NCI-H524 (cell line): ENCODE measurements around the gene NACC2.

Experiments
- DNase-seq, 2 experiments: peaks; one replicate each; lab custom pipeline; 2025; lab: John Stamatoyannopoulos, UW

The NACC2 gene

DNA sequence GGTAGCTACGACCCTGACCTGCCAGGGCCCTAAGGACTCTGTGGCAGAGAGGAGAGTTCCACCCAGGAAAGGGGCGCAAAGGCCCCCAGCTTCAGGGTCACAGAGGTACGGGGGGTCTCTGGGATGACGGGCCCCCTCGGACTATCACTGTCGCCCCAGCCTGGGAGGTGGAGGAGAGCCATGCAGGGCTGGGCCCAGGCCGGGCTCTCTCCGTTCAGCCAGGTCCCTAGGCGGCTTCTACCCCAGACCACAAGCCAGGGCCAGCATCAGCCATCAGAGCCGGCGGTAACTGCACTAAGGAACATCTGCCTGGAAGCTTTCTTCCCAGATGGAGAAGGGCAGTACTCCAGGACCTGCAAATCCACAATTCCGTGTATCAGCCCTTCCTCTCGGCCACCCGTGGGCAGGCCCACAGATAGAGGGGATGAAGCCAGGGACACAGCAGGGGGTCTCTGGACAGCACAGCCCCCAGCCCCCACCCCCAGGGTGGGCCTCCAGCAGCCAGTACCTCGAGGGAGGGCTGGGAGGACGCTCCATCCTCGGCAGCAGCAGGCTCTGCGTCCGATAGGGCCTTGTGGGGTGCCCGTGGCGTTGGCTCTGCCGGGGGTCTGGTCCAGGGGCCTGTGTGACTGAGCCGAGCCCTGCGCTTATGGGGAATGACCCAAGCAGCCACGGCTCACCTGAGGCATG is 38.4 kb downstream of the NACC2 start:
- no peak for DNase-seq

DNA sequence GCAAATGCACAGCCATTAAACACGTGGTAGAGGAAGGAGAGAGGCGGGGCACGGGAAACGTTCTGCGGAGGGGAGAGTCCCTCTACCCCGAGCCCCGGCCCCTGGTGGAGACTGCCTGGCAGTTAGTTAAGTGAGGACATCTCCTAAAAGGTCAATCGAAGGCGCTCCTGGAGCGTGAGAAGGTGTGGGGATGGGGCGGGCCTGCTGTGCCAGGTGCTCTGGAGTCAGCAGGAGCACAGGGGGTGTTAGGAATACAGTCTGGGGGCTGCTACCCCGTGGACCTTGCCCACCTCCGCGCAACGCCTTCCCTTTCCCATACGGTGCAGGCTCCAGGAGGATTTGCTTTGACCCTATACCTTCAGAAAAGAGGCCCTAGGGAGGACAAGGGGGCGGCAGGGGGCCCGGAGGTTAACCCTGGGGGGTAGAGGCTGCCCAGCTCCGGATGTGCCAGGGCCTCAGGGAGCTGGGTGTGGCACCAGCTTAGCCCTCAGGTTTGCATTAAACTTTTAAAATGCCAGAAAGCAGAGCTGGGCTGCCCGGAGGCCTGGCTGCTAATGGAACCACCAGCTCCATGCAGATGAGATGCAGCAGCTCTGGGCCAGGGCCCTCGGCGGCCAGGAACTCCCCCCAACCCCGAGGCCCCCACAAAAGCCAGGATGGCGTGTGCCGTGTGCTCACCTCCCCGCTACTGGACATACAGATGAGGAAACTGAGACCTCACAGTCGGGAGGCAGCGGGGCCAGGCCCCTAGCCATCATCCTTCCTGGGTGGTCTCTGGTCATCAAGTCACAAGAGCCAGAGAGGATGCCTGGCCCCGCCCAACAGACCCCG is 39.2 kb downstream of the NACC2 start:
- no peak for DNase-seq

DNA sequence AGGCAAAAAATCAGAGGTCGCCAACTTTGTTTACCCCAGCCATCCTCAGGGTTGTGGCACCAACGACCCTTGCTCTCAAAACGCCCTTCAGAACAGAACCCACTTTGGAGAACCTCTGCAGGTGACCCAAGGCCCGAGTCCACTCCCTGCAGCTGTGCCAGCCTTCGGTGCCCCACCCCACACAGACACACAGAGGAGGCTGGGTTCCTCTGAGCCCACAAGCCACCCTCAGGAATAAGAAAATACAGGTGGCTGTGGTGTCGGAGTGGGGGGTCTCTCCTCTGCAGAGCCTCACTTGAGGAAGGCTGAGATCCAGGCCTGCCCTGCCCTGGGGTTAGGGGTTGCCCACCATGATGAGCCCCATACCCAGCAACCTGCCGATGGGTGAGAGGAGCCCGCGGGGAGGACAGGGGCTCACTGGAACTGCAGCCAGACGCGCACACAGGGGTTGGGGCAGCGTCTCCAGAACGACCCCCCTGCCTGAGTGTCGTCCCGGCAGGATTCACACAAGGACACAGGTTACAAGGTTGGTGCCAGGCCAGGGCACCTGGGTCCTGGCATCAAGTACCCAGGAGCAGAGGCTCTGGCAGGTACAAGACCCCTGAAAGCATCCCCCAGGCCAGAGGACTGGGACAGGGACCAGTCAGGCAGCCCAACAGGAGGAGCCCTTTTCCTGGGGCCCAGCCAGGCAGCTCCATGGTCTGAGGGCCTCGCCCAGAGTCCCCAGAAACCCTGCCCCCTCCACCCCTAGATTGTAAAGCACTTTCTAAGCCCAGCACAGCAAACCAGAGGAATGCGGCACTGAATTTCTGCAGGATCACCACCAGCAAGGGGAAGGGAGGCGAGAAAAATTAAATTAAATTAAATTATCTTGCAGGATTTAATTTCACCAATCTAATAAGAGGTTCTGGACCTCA is 40.0 kb downstream of the NACC2 start:
- DNase-seq = no peak

DNA sequence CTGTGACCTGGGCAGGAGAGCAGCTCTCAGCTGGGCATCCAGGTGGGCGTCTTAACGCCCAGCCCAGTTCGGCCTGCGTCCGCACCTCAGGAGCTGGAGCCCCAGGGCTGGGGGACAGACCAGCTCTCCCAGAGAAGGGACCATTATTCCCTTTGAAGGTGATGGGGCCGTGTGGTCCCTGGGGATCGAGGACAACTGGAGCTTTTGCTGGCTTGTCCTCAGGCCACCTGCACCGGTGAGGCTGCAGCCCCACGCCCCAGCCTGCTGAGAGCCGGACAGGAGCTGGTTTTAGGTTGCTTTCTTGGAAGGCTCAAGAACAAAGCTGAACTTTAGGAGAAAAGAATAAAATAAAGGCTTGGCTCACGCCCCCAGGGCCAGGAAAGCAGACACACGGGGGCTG is 40.9 kb downstream of the NACC2 start:
- DNase-seq = no peak

DNA sequence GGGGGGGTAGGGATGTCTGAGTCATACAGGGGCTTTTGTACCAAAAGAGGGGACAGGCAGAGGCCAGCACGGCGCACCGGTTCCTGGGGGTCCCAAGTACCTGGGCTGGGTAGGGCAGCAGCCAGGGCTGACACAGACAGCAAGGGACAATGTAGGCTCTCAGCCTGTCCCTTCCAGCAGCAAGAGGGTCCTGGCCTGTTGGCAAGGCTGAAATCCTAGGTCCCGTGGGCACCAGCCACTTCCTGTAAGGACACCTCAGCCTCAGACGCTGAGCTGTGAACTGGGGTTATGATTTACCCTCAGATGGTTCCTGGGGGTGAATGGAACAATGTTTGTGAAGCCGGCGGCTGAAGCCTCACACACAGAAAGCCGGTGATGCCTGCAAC is 41.3 kb downstream of the NACC2 start:
- DNase-seq = no peak

DNA sequence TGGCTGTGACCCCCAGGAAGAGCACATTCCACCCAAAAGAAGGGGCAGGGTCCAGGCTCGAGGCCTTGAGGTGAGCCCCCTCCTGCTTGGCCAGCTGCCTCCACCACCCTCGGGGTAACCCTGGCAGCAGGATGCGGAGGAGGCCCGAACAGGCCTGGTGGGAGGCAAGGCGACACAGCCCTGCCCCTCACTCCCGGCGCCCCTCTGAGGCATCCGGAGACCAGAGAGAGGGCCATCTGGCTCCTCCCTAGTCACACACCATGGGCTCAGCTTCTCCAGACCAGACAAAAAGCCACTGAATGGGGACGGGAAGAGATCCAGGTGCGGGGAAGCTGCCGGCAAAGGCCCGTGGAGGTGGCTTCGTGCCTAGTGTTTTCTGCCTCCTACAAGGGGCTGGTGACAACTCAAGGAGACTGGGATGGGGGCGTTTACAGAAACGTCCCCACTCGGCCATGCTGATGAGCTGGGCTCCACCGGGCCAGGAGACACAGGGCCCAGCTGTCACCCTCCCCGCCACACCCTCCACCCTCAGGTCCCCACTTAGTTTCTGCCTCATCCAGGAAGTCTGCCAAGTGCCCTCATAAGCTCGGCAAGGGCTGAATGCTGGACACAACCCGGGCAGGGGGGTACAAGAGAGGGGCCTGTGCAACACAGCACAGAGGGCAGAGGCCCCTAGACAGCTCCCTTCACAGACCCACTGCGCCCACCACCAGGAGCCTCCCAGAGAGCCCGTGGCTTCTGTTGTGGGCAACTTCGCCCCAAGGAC is 41.9 kb downstream of the NACC2 start:
- peak; percentile 38 to 78 for DNase-seq

DNA sequence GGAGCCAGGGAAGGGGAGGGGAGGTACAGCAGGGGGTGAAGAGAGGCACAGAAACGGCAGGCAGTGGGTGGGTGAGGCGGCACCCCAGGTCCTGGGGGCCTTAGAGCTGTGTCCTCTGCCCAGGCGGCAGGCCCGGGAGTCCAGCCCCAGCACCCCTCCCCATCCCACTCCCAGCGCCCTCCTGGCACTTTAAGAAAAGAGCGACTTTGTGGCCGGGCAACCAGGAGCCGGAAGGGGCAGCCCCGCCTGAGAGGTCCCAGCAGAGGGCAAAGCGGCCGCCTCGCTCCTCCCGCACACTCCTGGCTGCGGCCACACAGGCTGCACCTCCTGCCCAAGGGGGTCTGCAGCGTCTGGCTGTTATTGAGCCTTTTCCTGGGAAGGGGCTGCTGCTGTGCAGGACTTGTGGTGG is 42.6 kb downstream of the NACC2 start:
- no peak for DNase-seq

DNA sequence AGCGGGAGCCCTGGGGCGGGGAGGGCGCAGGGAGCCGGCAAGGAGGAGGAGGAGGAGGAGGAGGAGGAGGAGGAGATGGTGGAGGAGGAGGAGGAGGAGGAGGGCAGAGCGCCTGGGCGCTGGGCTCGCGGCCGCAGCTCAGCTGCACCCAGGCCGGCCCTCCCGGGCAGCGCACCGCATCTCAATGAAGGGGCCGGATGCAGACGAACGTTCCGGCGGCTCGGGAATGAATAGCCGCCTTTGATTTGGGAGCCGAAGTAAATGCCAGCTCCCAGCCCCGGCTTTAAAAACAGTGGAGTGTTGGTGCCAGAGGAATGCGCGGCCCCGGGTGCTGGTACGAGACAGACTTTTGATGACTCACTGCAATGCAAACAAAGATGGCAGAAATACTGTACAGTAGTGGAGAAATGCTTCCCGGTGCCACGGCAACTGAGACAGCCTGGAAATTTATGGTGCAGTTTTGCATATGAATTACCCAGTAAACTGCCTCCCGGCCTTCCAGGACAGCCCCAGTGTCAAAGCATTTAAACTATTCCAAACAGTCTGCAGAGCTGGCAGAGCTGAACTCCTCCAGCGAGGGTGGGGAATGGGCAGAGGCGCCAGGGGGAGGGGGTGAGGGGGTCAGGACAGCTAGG is 43.1 kb downstream of the NACC2 start:
- peak in 1 of 2 experiments; percentile 39 for DNase-seq

DNA sequence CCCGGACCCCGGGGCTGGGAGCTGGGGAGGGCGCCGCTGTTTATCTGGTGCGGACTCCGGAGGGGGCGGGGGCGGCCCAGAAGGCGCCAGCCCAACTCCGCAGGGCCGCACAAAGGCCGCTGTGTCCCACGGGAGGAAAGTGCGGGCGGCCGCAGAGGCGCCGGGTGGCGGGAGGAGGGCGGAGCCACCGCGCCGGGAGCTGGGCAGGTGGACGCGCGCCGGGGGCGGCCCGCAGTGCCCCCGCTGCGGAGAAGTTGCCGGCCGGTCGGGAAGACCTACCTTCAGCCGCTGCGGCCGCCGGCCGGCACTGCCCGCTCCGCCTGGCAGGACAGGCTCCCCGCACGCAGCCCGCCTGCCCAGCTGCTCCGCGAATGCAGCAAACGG is 43.6 kb downstream of the NACC2 start:
- DNase-seq = peak in 1 of 2 experiments; percentile 26

DNA sequence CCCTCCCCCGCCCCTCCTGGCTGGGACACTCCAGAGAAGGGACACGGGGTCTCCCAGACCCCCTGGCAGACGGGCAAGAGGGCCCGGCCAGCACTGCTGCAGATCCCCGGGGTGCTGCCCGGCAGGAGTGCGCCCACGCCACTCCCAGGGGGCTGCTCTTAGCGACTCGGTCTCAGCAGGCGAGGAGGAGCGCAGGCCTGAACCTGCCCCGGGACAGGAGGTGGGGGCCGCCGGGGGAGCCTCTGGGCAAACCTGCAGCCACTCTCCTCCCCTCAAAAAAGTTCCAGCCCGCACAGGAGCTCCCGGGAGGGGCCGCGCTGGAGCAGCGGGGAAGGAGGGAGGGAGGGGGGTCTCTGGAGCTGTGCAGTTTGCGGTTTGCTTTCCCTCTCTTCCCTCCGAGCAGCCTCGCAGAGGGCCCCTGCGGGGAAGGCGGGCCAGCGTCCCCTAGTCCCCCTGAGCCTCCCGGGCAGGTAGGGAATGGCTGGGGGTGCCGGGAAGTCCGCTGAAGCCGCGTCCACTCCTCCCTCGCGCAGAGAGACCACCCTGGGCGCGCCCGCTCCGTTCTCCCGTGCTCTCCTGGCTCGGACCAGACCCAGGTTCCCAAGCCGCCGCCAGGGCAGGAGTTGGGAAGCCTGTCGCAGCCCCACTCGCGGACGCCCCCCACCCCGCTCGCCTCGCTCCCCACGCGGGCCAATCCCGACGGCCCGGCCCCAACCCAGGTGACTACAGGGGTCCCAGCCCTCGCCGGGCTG is 44.2 kb downstream of the NACC2 start:
- DNase-seq = no peak

DNA sequence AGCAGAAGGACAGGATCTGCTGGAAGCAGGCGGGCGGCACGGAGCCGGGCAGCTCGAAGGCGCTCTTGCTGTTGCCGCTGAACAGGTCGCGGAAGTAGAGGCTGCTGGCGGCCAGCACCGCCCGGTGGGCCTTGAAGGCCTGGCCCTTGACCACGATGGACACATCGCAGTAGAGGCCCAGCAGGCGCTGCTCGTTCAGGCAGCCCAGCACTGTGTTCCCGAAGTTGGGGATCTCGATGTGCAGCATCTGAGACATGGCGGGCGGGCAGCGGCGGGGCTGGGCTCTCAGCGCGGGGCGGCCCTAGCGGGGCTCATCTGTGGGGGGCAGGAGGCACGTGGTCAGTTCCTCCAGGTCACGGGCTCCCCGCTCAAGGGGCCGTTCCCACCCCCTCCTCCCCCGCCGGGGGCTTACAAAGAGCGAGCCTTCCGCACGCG is 44.8 kb downstream of the NACC2 start:
- DNase-seq = no peak

DNA sequence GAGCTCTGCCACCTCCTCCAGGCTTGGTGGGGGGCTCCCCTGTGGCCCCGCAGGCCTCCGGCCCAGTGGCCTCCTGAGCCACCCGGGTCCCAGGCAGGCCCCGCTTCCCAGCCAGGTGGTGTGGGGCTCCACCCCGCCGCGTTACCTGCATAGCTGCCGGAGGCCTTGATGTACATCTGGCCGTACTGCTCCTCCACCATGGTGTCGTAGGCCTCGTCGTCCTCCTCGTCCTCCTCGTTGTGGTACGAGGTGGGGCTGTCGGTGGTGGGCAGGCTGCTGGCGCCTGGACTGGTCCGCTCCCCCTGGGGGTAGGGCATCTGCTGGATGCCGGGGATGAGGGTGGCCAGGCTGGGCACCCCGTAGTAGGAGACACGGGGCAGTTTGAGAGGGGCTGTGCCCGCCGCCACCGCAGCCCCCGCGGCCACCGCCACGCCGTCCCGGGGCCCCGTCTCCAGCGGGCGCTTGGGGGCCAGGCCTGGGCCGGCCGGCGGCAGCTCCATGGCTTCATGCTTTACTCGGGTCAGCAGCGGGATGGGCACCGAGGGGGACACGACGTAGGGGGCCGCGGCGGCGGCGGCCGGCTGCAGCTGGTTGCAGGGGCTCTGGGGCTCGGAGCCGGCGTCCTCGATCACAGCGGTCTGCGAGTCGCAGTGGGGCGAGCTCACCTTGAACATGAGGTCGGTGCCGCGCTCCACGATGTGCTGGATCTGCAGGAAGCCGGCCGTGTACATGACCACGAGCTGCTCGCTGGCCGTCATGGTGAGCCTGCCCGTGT is 45.4 kb downstream of the NACC2 start:
- DNase-seq = no peak

DNA sequence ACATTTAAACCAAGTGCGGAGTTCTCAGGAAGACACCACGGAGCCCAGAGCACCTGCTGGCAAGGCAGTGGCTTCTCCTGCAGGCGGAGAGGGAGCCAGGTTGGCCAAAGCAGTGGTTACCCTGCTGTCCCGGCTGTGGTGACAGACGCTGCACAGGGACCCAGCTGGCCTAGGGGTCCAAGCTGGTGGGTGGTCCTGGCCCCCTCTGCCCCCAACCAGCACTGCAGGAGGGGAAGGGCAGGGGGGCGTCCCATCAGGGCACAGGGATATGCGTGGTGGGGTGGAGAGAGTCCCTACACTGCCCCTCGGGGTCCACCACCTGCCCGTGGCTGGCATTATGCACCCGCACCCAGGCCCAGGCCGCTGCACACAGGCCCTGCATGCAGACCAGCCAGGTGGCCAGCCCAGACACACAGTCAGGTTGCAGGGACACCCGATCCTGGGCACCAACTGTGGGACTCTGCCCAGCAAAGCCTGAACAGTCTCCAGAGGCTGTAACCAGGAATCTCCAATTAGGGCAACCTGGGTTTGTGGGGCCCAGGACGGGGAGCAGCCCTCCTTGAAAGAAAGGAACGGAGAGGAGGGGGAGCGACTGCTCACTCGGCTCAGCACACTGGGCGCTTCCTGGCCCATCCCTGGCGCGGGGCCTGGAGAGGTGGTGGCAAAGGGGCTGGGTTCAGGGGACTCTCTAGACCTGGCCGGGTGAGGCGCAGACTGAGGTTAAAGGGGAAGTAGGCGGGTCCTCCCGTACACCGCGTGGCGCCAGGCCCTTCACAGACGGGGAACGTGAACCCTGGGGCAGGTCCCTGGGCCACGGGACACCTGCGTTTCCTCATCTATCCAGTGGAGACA is 46.3 kb downstream of the NACC2 start:
- DNase-seq = peak in 1 of 2 experiments; percentile 11

DNA sequence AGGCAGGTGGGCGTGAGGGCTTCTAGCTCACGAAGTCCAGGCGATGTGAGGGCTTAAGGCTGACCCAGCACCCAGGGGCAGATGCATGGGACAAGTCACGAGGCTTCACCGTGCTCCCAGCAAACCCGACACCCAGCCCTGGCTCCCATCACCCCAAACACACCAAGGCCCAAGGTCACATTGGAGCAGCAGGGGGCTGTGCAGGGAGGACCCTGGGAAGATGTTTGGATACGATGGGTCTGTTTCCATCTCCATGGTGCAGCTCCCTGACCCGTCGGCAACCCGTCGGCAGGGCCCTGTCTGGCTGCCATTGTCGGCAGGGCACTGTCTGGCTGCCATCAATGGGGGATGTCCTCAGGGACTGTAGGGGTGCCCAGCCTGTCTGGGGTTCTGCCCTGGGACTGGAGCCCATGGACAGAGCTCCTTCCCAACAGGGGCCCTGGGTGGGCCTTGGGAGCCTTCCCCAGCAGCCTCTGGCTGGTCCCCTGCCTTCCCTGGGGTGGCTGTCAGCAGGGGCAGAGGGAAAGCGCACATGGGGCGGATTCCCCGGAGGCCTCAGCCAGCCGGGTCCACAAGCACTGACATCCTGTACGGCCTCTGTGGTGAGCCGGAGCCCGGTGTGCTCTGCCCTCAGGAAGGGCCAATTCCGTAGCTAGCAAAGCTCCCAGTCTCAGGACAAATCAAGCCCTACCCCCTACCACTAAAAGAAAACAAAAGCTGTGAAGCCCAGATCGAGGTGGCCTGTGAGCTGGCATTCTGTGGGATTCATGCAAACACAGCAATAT is 47.1 kb downstream of the NACC2 start:
- DNase-seq = no peak

DNA sequence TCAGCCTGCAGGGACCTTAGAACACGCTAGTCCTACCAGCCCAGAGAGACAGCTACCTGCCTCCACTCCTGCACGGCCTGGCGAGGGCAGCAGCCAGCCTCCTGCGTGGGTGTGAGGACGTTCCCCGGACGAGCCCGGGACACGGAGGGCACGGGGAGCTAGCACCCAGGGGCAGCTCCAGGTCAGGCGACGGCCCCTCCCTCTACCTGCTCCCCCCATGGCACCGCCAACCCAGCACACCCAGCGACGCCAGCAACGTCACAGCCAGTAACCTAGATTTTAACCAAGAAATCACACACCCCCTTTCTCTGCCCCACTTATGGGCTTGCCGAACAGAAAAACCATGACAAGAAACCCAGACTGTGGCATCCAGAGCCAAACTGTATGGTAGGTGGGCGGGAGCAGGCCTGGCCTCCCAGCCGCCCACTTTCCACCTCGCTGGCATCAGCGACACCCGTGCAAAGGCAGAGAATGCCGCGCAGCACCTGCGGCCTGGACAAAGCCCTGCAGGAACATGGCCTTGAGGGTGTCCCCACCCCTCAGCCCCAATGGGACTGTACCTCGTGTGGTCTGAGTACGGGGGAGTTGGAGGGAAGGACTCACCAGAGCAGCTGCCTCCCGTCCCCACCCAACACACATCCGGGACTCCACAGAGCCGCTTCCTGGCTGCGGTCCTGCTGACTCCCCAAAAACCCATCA is 47.9 kb downstream of the NACC2 start:
- DNase-seq = no peak

DNA sequence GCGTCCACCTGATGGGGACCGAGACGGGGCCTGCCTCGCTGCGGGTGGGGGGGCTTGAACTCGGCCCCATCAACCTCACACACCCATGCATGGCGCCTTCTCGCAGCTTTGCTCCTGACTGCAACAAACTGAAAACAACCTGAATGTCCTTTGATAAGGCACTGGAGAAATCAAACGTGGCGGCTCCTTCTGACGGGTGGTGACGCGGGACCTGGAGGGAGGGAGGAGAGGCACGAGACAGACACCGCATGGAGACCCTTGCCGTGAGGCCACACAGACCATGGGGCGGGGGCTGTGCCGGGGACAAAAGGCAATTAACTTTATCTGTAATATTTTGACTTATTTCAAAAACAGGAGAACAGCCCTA is 48.6 kb downstream of the NACC2 start:
- DNase-seq = no peak
